CD1c-positive myeloid dendritic cell (primary cell): Measurements from ENCODE around the gene ACE.

Experiments
- DNase-seq: peaks from one replicate; pipeline ENCODE4 v3.0.0-alpha.2; 2016; ENCODE audit errors: extremely low spot score

ACE gene

DNA sequence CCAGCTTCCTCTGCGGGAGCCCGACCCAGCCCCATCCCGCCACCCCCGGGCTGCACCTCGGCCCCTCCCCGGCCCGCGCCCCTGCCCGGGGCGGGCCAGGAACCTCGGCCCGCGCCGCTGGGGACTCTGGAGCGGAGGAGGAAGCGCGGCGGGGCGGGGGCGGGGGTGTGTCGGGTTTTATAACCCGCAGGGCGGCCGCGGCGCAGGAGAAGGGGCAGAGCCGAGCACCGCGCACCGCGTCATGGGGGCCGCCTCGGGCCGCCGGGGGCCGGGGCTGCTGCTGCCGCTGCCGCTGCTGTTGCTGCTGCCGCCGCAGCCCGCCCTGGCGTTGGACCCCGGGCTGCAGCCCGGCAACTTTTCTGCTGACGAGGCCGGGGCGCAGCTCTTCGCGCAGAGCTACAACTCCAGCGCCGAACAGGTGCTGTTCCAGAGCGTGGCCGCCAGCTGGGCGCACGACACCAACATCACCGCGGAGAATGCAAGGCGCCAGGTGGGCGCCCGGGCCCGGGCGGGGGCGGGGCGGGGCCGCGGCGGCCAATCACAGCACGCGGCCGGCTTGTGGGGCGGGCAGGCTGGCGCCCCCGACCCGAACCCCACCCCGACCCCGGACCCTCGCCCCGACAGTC, at the start of gene ACE:
Gene ACE, plus strand, starts transcription at position 208 of the 626 bp plus-strand sequence. Its CDS starts 34 bp downstream, at position 242.
- DNase-seq: peak; percentile 81

DNA sequence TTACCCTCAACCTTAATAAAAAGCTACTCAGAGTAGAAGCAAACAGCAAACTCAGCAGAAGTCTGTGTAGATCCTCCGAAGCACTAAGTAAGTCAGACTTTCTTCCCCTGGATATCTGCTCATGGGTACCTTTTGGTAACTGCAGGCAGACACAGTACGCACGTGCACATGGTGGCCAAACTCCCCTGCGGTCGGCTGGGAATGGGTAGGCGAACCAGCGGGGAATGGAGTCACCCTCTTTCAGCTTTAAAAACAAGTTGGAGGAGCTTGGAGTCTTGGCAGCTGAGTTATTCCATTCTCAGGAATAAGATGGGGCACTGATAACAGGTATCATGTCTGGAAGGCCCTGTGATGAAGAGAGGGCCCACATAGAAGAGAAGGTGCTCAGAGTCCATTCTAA, 47.1 kb upstream of the ACE start:
- no peak for DNase-seq

DNA sequence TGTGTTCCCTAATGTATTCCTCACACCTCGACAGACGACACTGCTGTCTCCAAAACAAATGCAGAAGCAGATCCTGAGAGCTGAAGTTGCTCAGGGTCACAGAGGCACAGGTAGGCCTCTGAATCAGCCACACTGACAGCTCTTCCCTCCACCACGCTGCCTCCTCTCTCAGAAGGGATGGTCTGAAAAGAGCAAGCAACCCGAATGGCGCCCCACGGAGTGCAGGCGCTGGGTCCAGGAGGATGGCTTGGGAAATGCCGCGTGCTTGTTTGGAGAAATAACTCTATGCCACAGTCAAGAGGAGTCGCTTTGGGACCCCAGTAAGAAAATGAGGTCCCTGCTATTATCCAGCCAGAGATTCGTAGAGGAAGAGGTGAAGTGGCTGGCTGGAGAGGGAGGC, 46.6 kb upstream of the ACE start:
- DNase-seq: no peak

DNA sequence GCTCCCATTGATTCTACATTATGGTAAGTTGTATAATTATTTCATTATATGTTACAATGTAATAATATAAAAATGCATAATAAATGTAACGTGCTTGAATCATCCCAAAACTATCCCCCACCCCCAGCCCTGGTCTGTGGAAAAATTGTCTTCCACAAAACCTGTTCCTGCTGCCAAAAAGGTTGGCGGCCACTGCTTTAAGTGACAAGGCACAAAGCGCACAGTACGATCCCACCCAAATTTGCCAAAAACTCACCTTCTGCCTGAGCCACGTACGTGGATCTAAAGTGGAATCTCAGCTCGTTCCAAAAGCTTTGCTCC, 45.3 kb upstream of the ACE start:
- no peak for DNase-seq

DNA sequence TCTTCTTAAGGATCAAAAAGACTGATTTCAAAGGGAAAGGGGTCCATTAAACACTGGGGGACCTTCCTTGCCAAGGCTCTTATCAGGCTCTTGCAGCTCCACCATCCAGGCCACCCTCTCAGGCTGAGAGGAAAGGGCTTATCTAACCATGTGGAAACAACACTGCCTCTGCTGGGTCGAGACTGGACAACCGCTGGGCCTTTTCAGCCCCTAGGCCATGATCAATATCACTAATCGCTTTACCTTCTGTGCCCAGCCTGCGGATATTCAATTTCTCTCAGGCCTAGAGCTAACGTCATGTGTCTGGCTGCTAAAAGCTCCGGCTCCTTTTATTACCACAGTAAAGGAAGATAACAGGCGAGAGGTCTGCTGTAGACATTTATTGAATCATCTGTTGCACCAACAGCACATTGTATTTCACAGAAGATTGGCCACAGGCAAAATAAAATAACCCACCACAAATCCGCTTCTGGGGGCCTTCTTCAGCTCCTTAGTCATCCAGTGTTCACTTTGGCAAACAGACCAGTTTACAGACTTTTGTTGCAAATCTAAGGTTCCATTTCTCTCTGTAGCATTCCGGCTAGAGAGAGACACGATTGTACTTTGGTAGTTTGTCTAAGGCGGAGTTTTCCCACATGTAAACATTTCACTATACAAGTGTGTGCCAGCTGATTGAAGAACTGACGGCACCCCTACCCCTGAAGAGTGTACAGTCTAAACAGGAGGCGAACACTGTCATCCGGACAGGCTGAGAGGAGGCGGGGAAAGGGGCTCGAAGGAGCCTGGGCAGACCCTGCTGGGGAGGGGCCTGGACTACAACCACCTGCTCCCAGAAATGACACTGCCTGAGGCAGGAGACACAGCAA, 44.7 kb upstream of the ACE start:
- no peak for DNase-seq

DNA sequence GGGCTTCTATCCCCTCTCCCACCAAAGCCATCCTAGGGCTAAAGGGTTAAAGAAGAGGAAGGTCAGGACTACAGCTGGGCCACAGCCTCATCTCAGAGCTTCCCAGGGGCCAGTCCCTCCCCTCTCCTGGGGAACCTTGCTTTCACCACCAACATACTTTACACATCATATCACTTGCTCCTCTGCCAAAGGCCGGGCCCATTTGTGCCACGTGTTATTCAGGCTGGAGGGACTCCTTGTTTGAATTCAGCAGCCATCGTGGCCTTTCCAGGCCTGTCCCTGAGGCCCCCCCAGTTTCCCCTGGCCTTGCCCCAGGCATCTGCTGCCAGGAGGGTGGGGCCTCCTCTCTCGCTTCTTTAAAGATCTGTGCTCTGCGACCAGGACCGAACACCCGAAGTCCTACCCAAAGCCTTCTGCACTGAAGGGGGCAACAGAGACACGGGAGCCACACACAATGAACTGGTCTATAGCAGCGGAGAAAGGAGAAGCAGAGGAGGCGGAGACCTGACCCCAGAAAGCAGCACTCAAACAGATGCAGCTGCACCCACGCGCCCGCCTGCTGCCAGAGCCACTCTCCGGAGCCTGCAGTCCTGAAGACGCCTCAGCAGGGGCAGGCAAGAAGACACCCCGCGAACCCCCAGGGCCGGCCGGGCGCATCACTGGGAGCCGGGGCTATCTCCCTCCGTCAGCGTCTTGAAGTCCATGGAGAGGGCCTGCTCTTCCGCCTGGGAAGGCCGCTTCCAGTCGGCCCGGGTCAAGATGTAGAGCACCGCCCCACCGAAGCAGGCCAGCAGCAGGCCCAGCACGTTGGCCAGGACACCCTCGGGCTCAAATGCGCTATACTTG, 42.9 kb upstream of the ACE start:
- DNase-seq: peak; percentile 70

DNA sequence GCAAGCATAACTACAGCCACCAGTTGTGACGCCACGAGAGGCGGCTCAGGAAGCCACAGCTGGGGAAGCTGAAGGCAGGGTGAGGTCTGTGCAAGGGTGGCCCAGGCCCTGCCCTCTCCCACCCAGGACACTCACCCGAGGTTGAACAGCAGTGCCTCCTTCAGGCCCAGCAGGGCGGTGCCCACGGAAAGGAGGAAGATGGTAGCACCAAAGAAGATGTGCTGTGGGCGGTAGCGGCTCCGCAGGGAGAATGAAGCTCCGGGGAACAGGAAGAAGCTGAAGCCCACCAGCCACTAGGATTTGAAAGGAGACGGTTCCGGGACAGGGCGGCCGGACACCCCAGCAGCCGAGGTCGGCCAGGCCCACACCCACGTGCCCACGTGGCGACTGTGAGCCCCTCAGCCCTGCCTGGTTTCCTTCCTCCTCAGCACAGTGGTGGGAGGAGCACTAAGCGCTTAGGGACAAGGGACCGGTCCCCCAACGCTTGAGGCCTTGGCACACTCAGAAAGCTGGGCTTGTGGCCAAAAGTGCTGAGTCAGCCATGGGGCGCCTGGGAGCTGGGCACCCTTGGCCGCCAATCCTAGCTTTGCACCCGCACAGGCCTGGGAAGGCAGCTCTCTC, 41.8 kb upstream of the ACE start:
- peak; percentile 72 for DNase-seq

DNA sequence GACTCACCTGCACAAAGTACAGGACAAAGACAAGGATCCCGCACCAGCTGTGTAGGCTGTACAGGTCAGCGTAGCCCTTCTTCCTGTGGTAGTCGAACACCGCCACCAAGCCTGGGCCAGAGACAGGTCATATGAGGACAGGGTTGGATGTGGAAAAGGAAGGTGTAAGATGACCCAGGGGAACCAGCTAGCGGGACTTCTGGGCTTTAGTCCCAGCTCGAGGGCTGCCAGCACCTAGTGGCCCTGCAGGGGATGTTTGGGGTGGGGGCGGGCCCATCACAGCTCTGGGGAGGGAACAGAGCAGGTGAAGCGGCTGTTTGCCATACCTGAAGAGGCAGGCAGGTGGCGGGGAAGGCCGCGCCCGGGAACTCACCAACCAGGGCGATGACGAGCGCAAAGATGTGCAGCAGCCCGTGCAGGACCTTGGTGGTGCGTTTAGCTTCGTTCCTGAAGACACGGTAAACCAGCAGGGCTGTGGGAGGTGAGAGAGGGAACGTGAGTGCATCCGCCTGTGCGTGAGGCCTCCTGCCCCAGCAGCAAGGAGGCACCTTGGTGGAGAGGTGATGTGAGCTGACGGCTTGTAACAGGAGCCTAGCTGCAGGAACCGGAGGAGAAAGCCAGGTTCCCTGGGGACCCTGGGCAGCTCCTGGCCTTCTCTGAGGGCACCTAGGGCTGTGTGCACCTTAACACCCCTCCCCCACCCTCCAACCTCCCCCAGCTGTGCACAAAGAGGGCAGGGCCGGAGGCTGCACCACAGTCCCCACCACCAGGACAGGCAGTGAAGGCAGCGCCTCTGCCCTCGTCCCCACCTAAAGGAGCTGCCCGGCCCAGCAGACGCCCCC, 41.0 kb upstream of the ACE start:
- DNase-seq: no peak

DNA sequence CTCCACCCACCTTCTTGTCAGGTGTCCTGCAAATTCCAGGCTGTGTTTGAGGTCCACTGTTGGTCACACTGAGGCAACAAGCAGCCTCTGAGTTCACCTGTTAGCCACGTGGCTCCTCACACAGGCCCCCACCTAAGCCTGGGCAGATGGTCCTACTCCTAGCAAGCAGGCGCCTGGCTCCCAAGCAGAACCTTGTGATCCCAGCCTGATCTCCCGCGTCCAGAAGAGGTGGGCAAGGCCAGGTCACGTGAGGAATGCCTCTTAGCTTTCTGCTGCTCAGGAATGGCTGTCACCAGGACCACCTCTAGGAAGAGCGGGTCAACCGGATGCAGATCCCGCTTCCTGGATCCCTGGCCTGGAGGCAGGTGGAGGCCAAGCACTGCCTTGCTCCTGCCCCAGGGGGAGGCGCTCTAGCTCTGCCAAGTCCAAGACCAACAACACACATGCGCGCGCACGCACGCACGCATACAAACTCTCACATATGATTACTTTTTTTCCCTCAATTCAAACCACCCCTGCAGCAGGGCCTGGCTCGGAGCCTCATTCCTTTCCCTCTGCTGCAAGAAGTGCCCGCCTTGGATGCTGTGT, 40.2 kb upstream of the ACE start:
- no peak for DNase-seq

DNA sequence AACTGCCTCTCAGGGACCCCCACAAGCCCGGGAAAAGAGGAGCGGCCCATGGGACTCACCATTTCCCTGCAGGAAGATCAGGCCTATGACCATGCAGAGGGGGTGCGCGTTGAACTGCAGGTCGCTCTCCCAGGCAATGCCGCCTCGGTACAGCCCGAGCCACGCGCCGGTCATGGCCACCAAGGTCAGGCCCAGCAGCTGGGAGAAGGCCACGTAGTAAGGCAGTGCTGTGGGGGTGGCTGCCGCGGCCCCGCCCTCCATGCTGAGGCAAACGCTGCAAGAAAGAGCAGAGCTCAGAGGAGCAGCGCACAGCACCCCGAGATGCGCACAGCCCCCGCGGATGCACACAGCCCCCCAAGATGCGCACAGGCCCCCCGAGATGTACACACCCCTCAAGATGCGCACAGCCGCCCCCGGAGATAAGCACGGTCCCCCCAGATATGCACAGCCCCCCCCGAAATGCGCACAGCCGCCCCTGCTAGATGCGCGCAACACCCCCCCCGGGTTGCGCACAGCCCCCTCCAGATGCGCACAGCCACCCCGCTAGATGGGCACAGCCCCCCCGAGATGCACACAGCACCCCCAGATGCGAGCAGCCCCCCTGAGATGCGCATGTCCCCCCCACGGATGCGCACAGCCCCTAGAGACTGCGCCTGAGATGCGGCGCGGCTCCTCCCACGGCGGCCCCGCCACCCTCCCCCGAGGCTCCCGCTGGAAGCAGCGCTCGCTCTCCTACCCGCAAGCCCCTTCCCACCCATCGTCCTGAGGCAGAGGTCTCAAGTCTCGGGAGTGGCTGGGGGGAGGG, 39.4 kb upstream of the ACE start:
- DNase-seq: no peak

DNA sequence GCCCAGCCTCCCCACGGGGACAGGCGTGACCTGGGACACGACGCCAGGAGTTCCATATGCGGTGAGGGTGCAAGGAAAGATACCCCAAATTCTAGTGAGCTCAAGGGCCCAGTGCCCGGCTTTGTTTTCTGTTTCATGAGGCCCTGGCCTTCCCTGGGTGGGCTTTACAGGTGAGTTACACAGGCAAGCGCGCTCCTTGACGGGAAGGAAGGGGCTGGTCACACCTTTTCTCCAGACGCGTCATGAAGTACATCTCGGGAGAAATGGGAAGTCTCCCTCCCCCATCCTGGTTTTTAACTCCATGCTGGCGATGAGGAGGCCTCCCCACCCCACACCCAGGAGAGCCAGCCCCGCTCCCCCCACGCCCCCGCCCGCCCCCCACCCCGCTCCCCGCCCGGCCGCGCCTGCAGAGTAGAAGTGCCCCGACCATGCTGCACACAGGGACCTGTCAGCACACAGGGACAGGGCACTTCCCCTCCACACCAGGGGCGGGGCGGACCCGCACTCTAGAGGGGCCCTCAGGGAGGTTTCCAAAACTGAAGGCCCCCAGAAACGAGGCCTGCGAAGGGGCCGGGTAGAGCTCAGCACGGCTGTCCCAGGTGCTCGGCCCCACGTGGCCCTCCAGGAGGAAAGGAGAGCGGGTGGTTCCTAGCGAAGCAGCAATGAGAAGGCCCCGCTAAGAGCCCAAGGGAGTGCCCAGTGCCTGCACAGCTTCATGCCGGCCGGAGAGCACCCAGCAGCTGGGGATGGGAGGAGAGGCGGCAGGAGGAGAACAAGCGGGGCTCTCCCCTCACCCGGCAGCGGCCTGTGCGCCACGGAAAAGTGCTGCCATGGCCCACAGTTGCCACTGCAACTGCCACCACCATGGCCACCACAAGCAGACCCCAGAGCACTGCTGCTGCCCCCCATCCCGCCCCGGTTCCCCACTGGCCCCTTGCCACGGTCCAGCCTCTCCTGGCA, 38.5 kb upstream of the ACE start:
- no peak for DNase-seq

DNA sequence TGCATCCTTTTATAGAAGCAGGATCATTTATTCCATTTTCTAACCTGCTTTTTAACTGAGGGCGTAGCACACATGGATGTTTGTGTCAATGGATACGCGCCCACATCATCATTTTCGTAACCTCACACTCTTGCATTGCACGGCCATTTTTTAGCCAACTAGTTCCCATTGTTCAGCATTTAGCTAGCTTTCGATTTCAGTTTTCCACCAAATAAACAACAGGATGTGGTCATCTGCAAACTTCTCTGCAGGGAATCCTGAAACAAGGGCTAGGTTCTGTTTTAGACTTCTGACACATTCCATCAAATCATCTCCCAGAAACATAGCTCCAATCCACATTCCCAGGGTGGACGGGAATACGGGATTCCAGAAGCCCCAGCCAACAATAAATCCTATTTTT, 37.2 kb upstream of the ACE start:
- DNase-seq: peak; percentile 88

DNA sequence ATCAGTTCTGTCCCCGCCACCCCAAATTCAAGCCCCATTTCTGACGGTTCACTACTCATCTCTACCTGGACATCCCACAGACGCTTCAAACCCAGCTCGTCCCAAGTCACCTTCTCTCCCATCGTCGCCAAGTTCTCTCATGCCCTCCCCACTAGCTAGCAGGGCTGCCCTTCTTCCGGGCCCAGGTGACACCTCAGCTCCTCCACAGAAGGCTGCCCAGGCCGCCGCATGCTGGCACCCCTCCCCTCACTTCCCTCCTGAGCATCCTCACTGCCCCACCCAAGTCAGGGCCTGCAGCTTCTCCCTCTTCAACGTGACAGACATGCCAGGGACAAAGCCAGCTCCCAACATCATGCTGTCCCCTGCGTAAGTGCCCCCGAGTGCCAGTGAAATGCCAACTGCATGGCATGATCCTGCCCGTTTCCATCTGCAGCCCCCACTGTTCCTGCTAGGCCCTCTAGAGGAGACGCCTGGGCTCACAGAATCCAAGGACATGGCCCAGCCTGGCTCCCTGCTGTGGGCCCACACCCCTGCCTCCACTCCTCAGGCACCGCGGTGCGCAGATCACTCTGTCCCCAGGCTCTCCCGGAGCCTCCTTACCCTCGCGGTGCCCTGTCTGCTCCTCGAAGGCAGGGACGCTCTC, 36.6 kb upstream of the ACE start:
- DNase-seq: no peak

DNA sequence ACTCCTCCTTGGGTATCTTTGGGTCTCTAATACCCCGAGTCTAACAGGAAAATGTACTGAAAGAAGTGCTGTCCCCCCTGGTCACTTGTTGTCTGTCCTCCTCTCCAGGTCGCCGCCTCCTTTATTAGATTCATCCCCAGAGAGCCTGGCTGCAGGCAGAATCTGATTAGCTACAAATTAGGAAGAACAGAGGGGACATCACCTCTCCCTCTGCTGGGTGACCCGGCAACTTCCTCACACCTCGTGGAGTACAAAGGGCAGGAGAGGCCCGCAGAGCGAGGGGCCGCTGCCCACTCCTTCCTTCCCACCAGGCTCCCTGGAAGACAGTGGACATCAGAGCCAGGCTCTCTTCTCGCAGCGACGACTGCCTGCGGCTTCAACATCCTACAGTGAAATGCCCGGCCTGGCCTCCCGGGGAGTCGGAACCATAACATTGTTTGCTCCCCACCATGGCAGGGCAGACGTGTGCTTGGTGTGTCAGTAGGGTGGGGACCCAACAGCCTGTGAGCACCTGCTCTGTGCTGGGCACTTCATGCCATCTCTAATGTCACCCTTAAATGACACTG, 36.0 kb upstream of the ACE start:
- no peak for DNase-seq

DNA sequence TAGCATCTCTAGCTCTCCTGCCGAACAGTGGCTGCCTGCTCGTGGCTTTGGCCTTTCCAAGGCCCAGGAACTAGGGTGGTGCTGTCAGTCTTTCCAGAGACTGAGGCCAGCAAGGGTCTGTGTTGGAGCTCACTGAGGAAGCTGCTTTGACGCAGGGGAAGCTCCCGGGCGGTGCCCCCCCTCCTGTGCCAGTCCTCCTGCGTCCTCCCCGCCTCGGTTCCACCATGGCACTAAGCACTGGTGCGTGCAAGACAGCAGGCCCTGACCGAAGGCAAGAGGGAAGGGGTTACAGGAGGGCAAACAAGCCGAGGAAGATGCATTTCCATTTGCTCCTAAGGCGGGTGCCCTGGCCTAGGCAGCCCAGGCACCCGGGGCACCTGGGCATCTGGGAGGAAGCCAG, 35.2 kb upstream of the ACE start:
- no peak for DNase-seq

DNA sequence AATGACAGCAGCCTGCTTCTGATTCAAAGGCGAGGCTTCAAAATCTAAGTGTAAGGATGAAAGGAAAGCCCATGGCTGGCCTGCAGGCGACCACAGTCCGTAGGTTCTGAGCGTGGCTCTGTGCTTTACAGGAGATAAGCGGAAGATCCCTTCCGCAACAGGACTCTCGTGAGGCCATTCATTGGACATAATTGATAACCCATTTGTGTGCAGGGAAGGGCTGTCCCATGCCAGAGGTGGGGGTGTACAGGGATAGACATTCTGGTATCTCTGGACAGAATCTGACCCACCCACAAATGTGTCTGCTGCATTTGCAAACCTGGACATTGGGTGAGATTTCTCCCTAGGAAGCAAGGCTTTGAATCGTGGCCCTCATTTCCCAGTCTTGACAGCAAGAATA, 34.8 kb upstream of the ACE start:
- DNase-seq: no peak

DNA sequence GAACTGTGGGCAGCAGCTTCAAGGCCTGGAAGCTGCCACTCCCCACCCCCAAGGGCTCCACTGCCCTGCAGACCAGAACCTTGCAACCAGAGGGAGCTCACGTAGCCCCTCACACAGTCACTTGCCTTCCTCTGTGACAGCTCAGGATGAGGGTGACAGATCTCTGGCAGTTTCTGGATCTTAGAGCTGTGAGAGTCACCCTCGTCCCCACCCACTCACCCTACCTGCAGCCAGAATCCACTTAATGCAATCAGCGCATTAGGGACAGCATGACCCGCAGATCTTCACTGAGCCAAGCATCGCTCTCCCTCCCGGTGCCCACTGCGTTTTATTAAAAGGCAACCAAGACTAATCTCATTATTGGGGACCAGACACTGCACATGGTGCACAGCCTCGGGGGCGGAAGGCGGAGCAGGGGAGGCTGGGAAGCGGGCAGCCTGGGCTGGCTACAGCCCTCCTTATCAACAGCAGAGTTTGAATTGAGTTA, 34.3 kb upstream of the ACE start:
- no peak for DNase-seq

DNA sequence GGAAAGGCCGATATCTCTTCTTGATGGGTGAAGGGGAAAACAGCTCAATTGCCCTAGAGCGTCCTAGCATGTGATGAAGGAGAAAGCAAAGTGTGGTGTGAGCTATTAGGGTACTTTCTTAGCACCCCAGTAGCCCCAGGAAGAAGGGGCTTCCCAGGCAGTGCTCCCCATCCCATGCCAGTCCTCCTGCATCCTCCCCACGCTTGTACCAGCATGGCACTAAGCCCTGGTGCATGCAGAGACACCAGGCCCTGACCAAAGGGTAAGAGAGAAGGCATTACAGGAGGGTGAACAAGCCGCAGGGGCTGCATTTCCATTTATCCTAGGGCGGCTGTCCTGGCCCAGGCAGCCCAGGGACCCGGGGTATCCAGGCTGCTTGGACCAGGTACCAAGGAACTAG, 33.8 kb upstream of the ACE start:
- DNase-seq: no peak
